Cerebellar cortex (tissue), 1 donor: ENCODE results near the gene ARHGEF37.

Source experiments
- DNase-seq: peaks from one replicate; pipeline ENCODE4 v3.0.0-alpha.2; 2015; ENCODE audit warnings: low spot score

The ARHGEF37 gene

DNA sequence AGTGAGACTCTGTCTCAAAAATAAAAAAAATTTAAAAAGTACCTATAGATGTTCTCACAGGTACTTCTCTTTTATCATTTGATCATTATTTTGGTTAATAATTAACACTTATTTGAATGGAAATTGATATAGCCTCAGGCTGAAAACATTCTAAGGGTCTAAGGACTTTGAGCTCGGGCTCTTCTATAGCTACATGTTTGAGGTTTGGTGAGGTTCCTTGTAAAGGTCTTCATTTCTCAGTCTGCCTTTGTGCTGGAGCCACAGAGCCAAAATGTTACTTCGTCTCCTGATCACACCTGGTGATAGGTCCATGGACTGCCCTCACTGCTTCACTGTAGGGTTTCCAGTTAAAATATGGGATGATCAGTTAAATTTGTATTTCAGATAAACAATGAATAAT is 22.6 kb downstream of the ARHGEF37 start:
- DNase-seq = no peak

- peak; percentile 85 for DNase-seq
These were observed 23.0 kb downstream of the ARHGEF37 start for GRCh38 chr5:149604321-149604720.

- no peak for DNase-seq
These were observed 24.2 kb downstream of the ARHGEF37 start for GRCh38 chr5:149605354-149605997.

DNA sequence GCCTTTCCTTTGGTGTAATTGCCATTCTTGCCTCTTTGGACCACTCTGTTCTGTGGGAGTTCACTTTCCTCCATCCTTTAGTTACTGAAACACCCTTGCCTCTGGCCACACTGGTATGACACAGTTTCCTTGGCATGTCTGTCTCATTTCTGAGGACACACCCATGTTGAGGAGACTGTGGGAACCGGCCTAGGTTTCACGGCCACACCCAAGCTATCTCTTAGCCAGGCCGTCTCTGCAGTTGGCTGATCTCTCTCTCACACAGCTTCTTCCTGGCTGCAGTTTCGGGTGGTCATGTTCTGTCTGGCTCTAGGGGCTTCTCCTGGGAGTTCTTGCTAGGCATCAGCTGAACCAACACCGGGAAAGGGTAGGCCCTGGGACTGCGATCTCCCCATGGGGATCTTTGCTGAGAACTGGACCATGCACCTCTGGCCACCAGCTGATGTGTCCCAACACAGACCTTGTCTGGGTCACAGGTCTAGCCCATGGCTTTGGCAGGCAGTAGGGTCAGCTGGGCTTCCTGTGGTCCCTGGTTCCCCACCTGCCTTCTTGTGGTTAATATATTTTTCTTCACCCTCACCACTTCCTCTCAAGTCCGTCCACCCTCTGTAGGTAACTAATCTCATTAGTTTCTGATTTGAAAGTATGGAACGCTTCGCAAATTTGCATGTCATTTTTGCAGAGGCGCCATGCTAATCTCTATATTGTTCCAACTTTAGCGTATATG is 24.9 kb downstream of the ARHGEF37 start:
- DNase-seq = no peak

GRCh38 chr5:149608936-149609545 is 27.7 kb downstream of the ARHGEF37 start:
- no peak for DNase-seq

GRCh38 chr5:149609640-149610219 is 28.4 kb downstream of the ARHGEF37 start:
- DNase-seq = no peak

- DNase-seq = peak; percentile 41
These were observed 29.4 kb downstream of the ARHGEF37 start for GRCh38 chr5:149610589-149611255.

- DNase-seq = peak; percentile 42
These were observed 30.0 kb downstream of the ARHGEF37 start for GRCh38 chr5:149611326-149611725.

DNA sequence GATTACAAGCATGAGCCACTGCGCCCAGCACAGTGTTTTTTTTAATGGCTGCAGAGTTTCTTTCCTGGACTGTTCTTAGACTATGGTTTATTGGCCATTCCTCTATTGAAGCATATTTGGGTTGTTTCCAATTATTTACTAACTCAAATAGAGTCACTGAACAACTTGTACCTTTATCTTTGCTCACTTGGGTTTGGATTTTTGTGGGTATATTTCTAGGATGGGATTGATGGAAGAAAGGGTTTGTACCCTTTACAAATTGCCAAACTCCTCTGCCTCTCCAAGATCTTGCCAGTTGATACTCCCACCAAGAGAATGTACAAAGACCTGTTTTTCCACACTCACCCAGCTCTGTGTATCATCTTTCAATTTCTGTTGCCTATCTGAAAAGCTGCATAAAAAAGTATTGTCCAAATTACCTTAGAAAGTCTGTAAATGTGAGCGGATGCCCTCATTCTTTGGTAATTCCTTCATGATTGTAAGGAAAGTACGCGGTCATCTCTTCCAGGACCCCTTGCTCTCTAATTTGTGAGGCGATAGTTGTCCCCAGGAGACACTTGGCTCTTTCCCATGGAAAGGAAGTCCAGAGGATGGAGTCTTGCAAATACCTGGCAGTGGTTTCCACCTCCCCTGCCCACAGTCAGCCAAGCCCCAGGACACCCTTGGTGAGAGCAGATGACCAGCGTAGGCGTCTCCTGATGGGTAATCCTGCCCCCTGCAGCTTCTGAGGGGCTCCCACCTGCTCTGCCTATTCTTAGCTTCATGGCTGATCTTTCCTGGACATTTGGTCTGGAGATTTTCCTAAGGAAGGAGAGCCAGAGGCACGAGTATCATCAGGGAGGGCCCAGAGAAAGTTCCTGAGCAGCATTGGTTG is 33.0 kb downstream of the ARHGEF37 start:
- peak; percentile 97 for DNase-seq

- peak; percentile 71 for DNase-seq
These were observed 34.7 kb downstream of the ARHGEF37 start for GRCh38 chr5:149615976-149616375.

- DNase-seq = no peak
These were observed 35.5 kb downstream of the ARHGEF37 start for GRCh38 chr5:149616727-149617285.

DNA sequence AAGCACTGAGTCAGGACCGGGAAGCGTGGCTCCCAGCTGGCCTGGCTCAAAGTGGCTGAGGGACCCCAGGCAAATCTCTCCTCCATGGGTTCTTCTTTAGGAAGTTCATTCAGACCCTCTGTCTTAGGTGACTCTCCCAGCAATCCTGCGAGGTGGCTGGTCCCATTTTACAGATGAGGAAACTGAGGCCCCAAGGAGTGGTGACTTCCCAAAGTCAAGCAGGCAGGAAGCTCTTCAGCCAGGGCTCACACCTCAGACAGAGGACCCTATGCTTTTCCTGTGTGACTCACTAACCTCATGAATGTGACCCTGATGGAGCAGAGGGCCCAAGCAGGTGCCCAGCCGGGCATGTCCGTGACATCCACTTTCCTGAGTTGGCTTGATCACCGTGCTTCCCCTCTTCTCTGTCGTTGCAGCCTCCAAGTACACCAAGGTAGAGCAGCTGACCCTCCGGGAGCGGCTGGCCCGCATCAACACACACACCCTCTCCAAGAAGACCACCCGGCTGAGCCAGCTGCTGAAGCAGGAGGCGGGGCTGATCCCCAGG is 36.5 kb downstream of the ARHGEF37 start:
- no peak for DNase-seq

- peak; percentile 89 for DNase-seq
These were observed 37.4 kb downstream of the ARHGEF37 start for GRCh38 chr5:149618581-149619248.

GRCh38 chr5:149621415-149622098 is 40.3 kb downstream of the ARHGEF37 start:
- peak; percentile 52 for DNase-seq

- DNase-seq = no peak
These were observed 41.2 kb downstream of the ARHGEF37 start for GRCh38 chr5:149622466-149622865.

DNA sequence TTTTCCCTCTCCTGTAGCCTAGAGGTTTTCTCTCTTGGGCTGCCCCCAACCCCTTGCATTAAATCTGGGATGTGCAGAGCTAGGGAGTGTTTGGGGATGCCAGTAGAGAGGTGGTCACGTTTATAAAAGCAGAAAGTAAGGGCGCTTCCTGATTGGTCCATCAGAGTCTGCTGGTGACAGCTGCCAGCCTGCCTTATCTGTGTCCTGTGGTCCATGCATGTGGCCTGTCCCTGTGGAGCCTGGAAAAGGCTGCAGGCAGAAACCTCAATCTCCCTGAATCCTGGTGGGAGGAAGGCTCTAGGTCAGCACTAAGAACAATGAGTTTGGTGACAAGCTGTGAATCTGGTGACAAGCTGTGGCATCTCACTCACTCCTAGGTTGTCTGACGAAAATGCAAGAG is 42.2 kb downstream of the ARHGEF37 start:
- no peak for DNase-seq

GRCh38 chr5:149627070-149627469 is 45.8 kb downstream of the ARHGEF37 start:
- no peak for DNase-seq

DNA sequence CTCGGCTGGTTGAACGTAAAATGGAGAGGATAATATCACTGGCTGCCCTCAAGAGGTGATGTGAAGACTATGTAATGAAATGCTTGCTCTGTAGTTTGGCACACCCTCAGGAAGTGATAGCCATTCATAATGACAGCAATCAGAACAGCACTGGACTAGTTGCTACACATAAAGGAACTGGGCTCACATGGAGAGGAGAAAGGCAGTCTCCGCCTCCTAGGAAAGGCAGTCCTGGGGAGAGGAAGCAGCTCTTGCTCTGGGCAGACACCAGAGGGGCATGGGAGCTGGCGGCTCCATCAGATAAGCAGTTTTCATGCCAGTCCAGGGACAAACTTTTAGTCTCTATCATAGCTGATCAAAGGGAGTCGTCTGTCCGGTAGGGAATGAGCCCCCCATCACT is 46.9 kb downstream of the ARHGEF37 start:
- no peak for DNase-seq

GRCh38 chr5:149628846-149629388 is 47.6 kb downstream of the ARHGEF37 start:
- DNase-seq = no peak
